IMR-90 (cell line): Measurements from ENCODE around the gene CTDP1. TPM values are rescaled to one million over a fixed set of nuclear protein-coding genes. Genes with fewer than 3 reads are reported as not detected.

Experiments used
- ATAC-seq: fragments of 200-7000 bp; cut with Tn5 transposase; 2 replicates; pipeline ENCODE4 v1.9.1; 2020; ENCODE audit warnings: low read depth, mild to moderate bottlenecking, moderate library complexity
- BruUV-seq: library from RNA; stranded (reverse); fragments of 400-500 nt; replicated peaks from 2 replicates; lab custom pipeline; 2021; lab: Mats Ljungman, UMichigan
- CTCF ChIA-PET: fragments of 300-600 bp; formaldehyde crosslinking; extraction: SDS; loops from one replicate; lab custom pipeline; 2021; ENCODE audit warnings: antibody characterized with exemption; lab: Yijun Ruan, JAX
- POLR2A ChIA-PET: fragments of 300-600 bp; sonication (Branson Sonifier 250); formaldehyde crosslinking; loops from one replicate; lab custom pipeline; 2022; ENCODE audit warnings: antibody characterized with exemption; ENCODE audit not compliant: unreplicated experiment; lab: Charles Lee
- DNase-seq: peaks from one replicate; pipeline ENCODE4 v3.0.0; 2013
- H2AFZ ChIP-seq: replicated peaks from 2 replicates; pipeline ENCODE3; 2013; ENCODE audit warnings: low read length, mild to moderate bottlenecking; ENCODE audit not compliant: poor library complexity
- H2AK5ac ChIP-seq: 2 replicates; pipeline ENCODE4 v1.6.1; 2013; ENCODE audit warnings: low read depth, low read length, inconsistent platforms
- H2AK9ac ChIP-seq: replicated peaks from 2 replicates; pipeline ENCODE3; 2013; ENCODE audit warnings: mild to moderate bottlenecking, low read depth, low read length, moderate library complexity; ENCODE audit not compliant: poor library complexity
- H2BK120ac ChIP-seq: 2 replicates; pipeline ENCODE4 v1.6.1; 2013; ENCODE audit warnings: low read depth, low read length, inconsistent platforms
- H2BK15ac ChIP-seq: 3 replicates; pipeline ENCODE4 v1.6.1; 2013; ENCODE audit warnings: low read depth, low read length, inconsistent platforms
- H2BK20ac ChIP-seq: 2 replicates; pipeline ENCODE4 v1.6.1; 2013; ENCODE audit warnings: low read depth, mild to moderate bottlenecking, inconsistent platforms, low read length, moderate library complexity
- H2BK5ac ChIP-seq: 2 replicates; pipeline ENCODE4 v1.6.1; 2013; ENCODE audit warnings: mild to moderate bottlenecking, low read depth, low read length, inconsistent platforms; ENCODE audit not compliant: poor library complexity, severe bottlenecking
- H3K14ac ChIP-seq: replicated peaks from 2 replicates; pipeline ENCODE4 v1.6.1; 2013; ENCODE audit warnings: low read depth, low read length, inconsistent platforms
- H3K18ac ChIP-seq: 2 replicates; pipeline ENCODE4 v1.6.1; 2013; ENCODE audit warnings: low read depth, low read length, control low read depth
- H3K23ac ChIP-seq: 2 replicates; pipeline ENCODE4 v1.6.1; 2013; ENCODE audit warnings: low read depth, low read length, inconsistent platforms
- H3K27ac ChIP-seq: 2 replicates; pipeline ENCODE4 v1.5.1; 2013; ENCODE audit warnings: mild to moderate bottlenecking, control low read depth, low read length; ENCODE audit not compliant: insufficient read depth
- H3K27me3 ChIP-seq: 2 replicates; pipeline ENCODE4 v1.6.1; 2013; ENCODE audit warnings: low read length; ENCODE audit not compliant: control insufficient read depth, insufficient read depth
- H3K36me3 ChIP-seq: 2 replicates; pipeline ENCODE4 v1.6.1; 2013; ENCODE audit warnings: low read length, mixed read lengths; ENCODE audit not compliant: control insufficient read depth, insufficient read depth
- H3K4ac ChIP-seq: 2 replicates; pipeline ENCODE4 v1.6.1; 2013; ENCODE audit warnings: low read depth, low read length, inconsistent platforms
- H3K4me1 ChIP-seq: 2 replicates; pipeline ENCODE4 v1.6.1; 2013; ENCODE audit warnings: low read length, mixed read lengths; ENCODE audit not compliant: control insufficient read depth, insufficient read depth
- H3K4me2 ChIP-seq: 2 replicates; pipeline ENCODE4 v1.6.1; 2013; ENCODE audit warnings: low read depth, mild to moderate bottlenecking, control low read depth, low read length, moderate library complexity
- H3K4me3 ChIP-seq: 2 replicates; pipeline ENCODE4 v1.5.1; 2013; ENCODE audit warnings: low read depth, mild to moderate bottlenecking, control low read depth, low read length, moderate library complexity; ENCODE audit not compliant: insufficient read depth
- H3K56ac ChIP-seq: 2 replicates; pipeline ENCODE4 v1.6.1; 2013; ENCODE audit warnings: low read length, inconsistent platforms; ENCODE audit not compliant: insufficient read depth; ENCODE audit errors: extremely low read depth
- H3K79me1 ChIP-seq, 2 experiments: 2 replicates each; pipeline ENCODE4 v1.6.1; 2013; ENCODE audit warnings: low read length in 2 of 2, inconsistent platforms in 1 of 2, low read depth in 1 of 2
- H3K9ac ChIP-seq: 2 replicates; pipeline ENCODE4 v1.6.1; 2013; ENCODE audit warnings: low read depth, low read length, control low read depth
- H3K9me1 ChIP-seq: 2 replicates; pipeline ENCODE4 v1.6.1; 2013; ENCODE audit warnings: low read length, inconsistent platforms; ENCODE audit not compliant: insufficient read depth
- H3K9me3 ChIP-seq: 2 replicates; pipeline ENCODE4 v1.6.1; 2013; ENCODE audit warnings: low read length; ENCODE audit not compliant: control insufficient read depth, insufficient read depth
- H4K20me1 ChIP-seq: 2 replicates; pipeline ENCODE4 v1.6.1; 2013; ENCODE audit warnings: low read length, inconsistent platforms; ENCODE audit not compliant: insufficient read depth
- H4K5ac ChIP-seq: 2 replicates; pipeline ENCODE4 v1.6.1; 2013; ENCODE audit warnings: mild to moderate bottlenecking, low read depth, low read length, control low read depth
- H4K8ac ChIP-seq, 2 experiments: 2 replicates each; pipeline ENCODE4 v1.6.1; 2013; ENCODE audit warnings: low read depth in 2 of 2, low read length in 2 of 2, control low read depth in 1 of 2, inconsistent platforms in 1 of 2
- H4K91ac ChIP-seq: 2 replicates; pipeline ENCODE4 v1.6.1; 2013; ENCODE audit warnings: low read depth, low read length, inconsistent platforms; ENCODE audit not compliant: insufficient read depth
- CHD1 ChIP-seq: IDR thresholded peaks from 2 replicates; pipeline ENCODE4 v1.6.1; 2012; ENCODE audit warnings: low read depth, low read length, improper control_type of control experiment
- MAZ ChIP-seq: IDR thresholded peaks from 2 replicates; pipeline ENCODE4 v1.6.1; 2012; ENCODE audit warnings: low read depth, mild to moderate bottlenecking, low read length, improper control_type of control experiment, moderate library complexity, borderline replicate concordance
- MXI1 ChIP-seq: IDR thresholded peaks from 2 replicates; pipeline ENCODE4 v1.6.1; 2012; ENCODE audit warnings: low read depth, mild to moderate bottlenecking, low read length, moderate library complexity, borderline replicate concordance
- POLR2A ChIP-seq: IDR thresholded peaks from 2 replicates; pipeline ENCODE4 v1.6.1; 2012; ENCODE audit warnings: mild to moderate bottlenecking, low read depth, low read length
- RAD21 ChIP-seq: IDR thresholded peaks from 2 replicates; pipeline ENCODE4 v1.6.1; 2012; ENCODE audit warnings: low read length, improper control_type of control experiment
- RCOR1 ChIP-seq: IDR thresholded peaks from 2 replicates; pipeline ENCODE4 v1.6.1; 2012; ENCODE audit warnings: mild to moderate bottlenecking, low read length, improper control_type of control experiment; ENCODE audit not compliant: insufficient replicate concordance
- SMC3 ChIP-seq: fragments of 150-350 bp; IDR thresholded peaks from 2 replicates; pipeline ENCODE4 v1.6.1; 2016; ENCODE audit warnings: low read depth, mild to moderate bottlenecking, antibody characterized with exemption, low read length, moderate library complexity
- USF2 ChIP-seq: fragments of 150-350 bp; IDR thresholded peaks from 2 replicates; pipeline ENCODE4 v1.6.1; 2017; ENCODE audit warnings: mild to moderate bottlenecking, antibody characterized with exemption, low read length, low read depth
- WGBS, 2 experiments: methylation state at CpG; one replicate each; pipeline versions ENCODE4 v1.1.5 to v1.1.7; 2013; ENCODE audit warnings: missing lambda C conversion rate in 2 of 2; ENCODE audit not compliant: insufficient read length in 1 of 2; ENCODE audit errors: extremely low coverage in 2 of 2; 5-methylcytosine and 5-hydroxymethylcytosine counted together
- dilution Hi-C: fragments of 300-500 bp; cut with HindIII; formaldehyde crosslinking; loops from one replicate; pipeline ENCODE4 v1.14.3; 2018; ENCODE audit warnings: low sequenced_read_pairs; ENCODE audit not compliant: unreplicated experiment
- in situ Hi-C: fragments of 300-500 bp; cut with MboI; formaldehyde crosslinking; loops from 3 replicates; pipeline ENCODE4 v1.14.3; 2019; ENCODE audit warnings: low sequenced_read_pairs, inconsistent platforms, mixed read lengths
- intact Hi-C: fragments of 100-400 bp; cut with micrococcal nuclease; formaldehyde crosslinking; loops from 2 replicates; pipeline ENCODE4 v1.10.0; 2022
- polyA plus RNA-seq, 3 experiments: library from polyadenylated mRNA; depleted of rRNA; stranded (reverse); fragments of >200 nt; gene quantifications; 2 replicates each; pipeline ENCODE4 v1.2.3, GENCODE V29; 2012; ENCODE audit warnings: low replicate concordance in 1 of 3
- total RNA-seq: library from RNA; depleted of rRNA; stranded (reverse); fragments of >200 nt; gene quantifications from 2 replicates; pipeline ENCODE4 v1.2.3, GENCODE V29; 2012

The CTDP1 gene
- total and polyA plus RNA-seq, 2 of the 4 experiments (the other 2 are of a cell fraction) = 13.4 to 17.6 TPM

DNA sequence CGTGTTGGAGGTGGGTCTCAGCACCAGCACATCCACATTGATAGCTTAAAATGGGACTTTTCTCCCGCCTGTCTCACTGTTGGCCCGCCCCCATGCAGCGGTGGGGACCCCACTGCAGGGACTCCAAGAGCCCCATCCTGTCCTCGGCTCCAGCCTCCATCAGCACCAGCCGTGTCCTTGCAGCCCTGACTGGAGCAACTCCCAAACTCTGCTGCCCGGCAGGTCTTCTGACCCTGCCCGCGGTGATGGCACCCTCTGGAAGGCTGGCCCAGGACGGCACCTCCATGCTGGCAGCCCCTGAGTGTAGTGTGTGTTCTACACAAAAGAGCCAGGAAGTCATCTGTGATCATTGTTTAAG, 76.5 kb downstream of the CTDP1 start:
- Histone ChIP-seq H3K9me1 (no peaks in the 10 kb centered on the region), H2BK15ac (no peak overlapping the region), H2AFZ (no peak overlapping the region), H3K36me3 (peaks cover 27% of the 10 kb centered on the region), H3K18ac (no peak overlapping the region), H3K14ac (no peak overlapping the region), H3K79me1 (peaks cover 4 to 6% of the 10 kb centered on the region in 2 experiments; a peak in 1 of 4 replicates), H3K9me3 (no peaks in the 10 kb centered on the region), H3K27me3 (no peaks in the 10 kb centered on the region), H2AK5ac (no peak overlapping the region), H3K56ac (no peak overlapping the region), H3K23ac (no peak overlapping the region), H3K4me2 (no peak overlapping the region), H3K4me1 (no peaks in the 10 kb centered on the region), H2BK20ac (no peak overlapping the region), H4K20me1 (no peaks in the 10 kb centered on the region), H2BK120ac (no peak overlapping the region), H2BK5ac (no peak overlapping the region), H2AK9ac (no peak overlapping the region), H3K9ac (no peak overlapping the region), H4K5ac (no peak overlapping the region), H3K4me3 (no peak overlapping the region), H3K4ac (no peak overlapping the region), H3K27ac (no peak overlapping the region), H4K8ac (no peak overlapping the region), H4K91ac (no peak overlapping the region)
- intact Hi-C loops = no loop called here
- ATAC-seq = no peak
- ChIA-PET POLR2A (no interaction called here), CTCF (no interaction called here)
- WGBS, 2 experiments = 100% methylated on average over 4 of the region's 10 CpGs; no CpG with 5 or more reads in 1 of the 2 experiments
- no peak for DNase-seq
- in situ Hi-C loops = no loop called here
- BruUV-seq = no TSS peak
- dilution Hi-C loops = no loop called here
- TF ChIP-seq MAZ = no peak
- TF ChIP-seq POLR2A = no peak
- no peak for TF ChIP-seq USF2
- TF ChIP-seq MXI1 = no peak
- no peak for TF ChIP-seq RCOR1
- no peak for TF ChIP-seq SMC3
- no peak for TF ChIP-seq CHD1
- no peak for TF ChIP-seq RAD21
